ENCODE measurements around the gene SLC38A3.
"Not testable (repeated sequence)": the region's sequence is repeated elsewhere in the genome, so short reads cannot be mapped to it uniquely, and the experiment has no call there.

SLC38A3 gene

DNA sequence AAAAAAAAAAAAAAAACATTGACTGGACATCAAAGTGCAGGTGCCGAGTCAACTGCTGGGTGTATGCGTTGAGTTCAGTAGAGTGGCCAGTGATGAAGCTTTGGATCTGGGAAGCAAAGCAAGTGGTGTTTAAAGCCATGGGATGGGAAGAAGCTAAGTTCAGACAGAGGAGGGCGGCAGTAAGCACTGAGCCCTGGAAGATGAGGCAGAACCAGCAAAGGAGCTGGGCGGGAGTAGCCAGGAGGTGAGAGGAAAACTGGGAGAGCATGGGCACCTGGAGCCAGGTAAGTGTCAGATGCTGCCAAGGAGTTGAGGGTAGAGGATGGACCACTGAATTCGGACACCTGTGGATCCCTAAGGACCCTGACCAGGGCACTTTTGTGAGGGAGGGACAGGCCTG lies 19.6 kb downstream of the SLC38A3 start:
- H3K9ac ChIP-seq (ENCODE audit: low read length) = no peak overlapping the region
- no peak for TF ChIP-seq EZH2phosphoT487 (IDR thresholded peaks at IDR 0.05; ENCODE audit: low read depth)
- TF ChIP-seq, protein P1, sequence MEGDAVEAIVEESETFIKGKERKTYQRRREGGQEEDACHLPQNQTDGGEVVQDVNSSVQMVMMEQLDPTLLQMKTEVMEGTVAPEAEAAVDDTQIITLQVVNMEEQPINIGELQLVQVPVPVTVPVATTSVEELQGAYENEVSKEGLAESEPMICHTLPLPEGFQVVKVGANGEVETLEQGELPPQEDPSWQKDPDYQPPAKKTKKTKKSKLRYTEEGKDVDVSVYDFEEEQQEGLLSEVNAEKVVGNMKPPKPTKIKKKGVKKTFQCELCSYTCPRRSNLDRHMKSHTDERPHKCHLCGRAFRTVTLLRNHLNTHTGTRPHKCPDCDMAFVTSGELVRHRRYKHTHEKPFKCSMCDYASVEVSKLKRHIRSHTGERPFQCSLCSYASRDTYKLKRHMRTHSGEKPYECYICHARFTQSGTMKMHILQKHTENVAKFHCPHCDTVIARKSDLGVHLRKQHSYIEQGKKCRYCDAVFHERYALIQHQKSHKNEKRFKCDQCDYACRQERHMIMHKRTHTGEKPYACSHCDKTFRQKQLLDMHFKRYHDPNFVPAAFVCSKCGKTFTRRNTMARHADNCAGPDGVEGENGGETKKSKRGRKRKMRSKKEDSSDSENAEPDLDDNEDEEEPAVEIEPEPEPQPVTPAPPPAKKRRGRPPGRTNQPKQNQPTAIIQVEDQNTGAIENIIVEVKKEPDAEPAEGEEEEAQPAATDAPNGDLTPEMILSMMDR (IDR thresholded peaks at IDR 0.05; ENCODE audit: low read depth, low read length) = no peak

DNA sequence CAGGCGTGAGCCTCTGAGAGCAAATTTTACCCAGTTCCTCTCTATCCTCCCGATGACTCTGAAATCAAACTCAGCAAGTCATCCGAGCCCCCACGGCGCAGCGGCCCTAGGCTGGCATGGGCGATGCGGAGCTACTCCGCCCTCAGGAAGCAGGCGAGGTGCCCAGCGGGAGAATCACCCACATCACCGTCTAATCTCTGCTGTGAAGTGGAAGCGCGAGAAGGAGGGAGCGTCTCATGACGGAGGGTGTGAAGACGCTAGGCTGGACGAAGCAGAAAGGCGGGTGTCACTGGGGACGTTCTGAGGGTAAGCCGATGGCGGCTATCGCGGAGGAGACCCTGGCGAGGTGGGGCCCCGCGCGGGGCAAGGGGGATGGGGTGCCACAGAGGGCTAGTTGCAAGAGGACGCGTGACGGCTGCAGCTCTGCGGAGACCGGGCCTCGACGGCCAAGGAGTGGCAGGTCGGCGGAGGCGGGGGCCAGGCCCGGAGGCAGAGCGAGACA lies 21.9 kb downstream of the SLC38A3 start:
- Histone ChIP-seq H3K79me2 (ENCODE audit: low read length) (peaks cover 11% of the 10 kb centered on the region; the same call in 1 of the 2 replicates), H3K27me3 (ENCODE audit: low read depth, low read length) (peaks cover 3% of the 10 kb centered on the region; the same call in 1 of the 2 replicates), H3K36me3 (replicated peaks; ENCODE audit: low read depth, low read length) (no peaks in the 10 kb centered on the region), H3K27ac (ENCODE audit: low read length) (peak overlapping the region; percentile 79), H2AFZ (ENCODE audit: low read depth, low read length) (peak overlapping the region; percentile 69), H3K4me2 (ENCODE audit: low read length) (peak overlapping the region; percentile 91), H3K4me3 (ENCODE audit: low read length) (peak overlapping the region; percentile 83), H4K20me1 (ENCODE audit: insufficient read depth, low read length) (no peaks in the 10 kb centered on the region), H3K4me1 (ENCODE audit: low read length) (peaks cover 22% of the 10 kb centered on the region), H3K9ac (ENCODE audit: low read length) (peak overlapping the region; percentile 85), H3K9me3 (ENCODE audit: insufficient read depth, low read length) (no peaks in the 10 kb centered on the region)
- TF ChIP-seq, protein P1 (IDR thresholded peaks at IDR 0.05; ENCODE audit: low read depth, low read length) = no peak
- TF ChIP-seq EZH2phosphoT487 (IDR thresholded peaks at IDR 0.05; ENCODE audit: low read depth) = no peak

More for the DNA sequence above, 19.6 kb downstream of the SLC38A3 start:
- Histone ChIP-seq H3K36me3 (replicated peaks; ENCODE audit: low read depth, low read length) (no peaks in the 10 kb centered on the region), H3K4me3 (ENCODE audit: low read length) (no peak overlapping the region), H4K20me1 (ENCODE audit: insufficient read depth, low read length) (no peaks in the 10 kb centered on the region), H3K4me2 (ENCODE audit: low read length) (no peak overlapping the region), H3K27me3 (ENCODE audit: low read depth, low read length) (peaks cover 3% of the 10 kb centered on the region; the same call in 1 of the 2 replicates), H3K9me3 (ENCODE audit: insufficient read depth, low read length) (no peaks in the 10 kb centered on the region), H3K27ac (ENCODE audit: low read length) (no peak overlapping the region), H3K79me2 (ENCODE audit: low read length) (peaks cover 9% of the 10 kb centered on the region; the same call in 1 of the 2 replicates), H3K4me1 (ENCODE audit: low read length) (peaks cover 18% of the 10 kb centered on the region), H2AFZ (ENCODE audit: low read depth, low read length) (no peak overlapping the region)

DNA sequence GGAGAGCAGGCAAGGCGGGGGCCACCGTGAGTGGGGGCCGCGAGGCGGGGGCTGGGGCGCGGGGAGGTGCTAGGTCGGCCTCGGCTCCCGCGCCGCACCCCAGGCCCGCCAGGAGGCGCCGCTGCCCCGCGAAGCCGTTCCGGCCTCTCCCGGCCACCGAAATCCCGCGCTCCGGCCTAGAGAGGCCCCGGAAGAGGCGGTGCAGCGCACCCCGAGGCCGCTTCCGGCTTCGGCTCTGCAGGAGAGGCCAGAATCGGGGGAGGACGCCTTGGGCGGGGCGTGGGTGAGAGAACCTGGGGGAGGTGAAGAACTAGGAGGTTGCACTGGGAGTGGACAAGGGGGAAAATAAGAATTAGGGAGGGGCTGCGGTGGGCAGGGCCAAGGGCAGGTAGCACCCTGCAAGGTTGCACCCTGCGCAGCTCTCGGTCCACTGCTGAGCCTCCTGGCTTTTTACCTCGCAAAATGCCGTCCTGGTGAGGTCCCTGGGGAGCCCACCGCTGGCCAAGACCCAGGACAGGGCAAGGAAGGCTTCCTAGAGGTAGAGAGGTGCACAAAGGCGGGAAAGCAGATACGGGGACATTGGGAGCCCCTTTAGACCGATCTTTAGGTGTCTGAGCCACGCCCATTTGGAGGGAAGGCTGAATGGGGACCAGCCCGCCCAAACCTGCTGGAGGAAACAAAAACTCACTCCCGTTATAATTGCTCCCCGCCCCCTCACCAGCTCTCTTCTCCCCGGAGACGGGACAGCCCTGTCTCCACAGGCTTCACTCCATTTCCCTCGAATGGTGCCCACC lies 22.5 kb downstream of the SLC38A3 start:
- Histone ChIP-seq H4K20me1 (ENCODE audit: insufficient read depth, low read length) (no peaks in the 10 kb centered on the region), H3K4me3 (ENCODE audit: low read length) (peak overlapping the region; percentile 83), H3K9ac (ENCODE audit: low read length) (peak overlapping the region; percentile 86), H3K36me3 (replicated peaks; ENCODE audit: low read depth, low read length) (no peaks in the 10 kb centered on the region), H2AFZ (ENCODE audit: low read depth, low read length) (peak overlapping the region; percentile 69; the same call in 1 of the 2 replicates), H3K27me3 (ENCODE audit: low read depth, low read length) (peaks cover 3% of the 10 kb centered on the region; the same call in 1 of the 2 replicates), H3K4me2 (ENCODE audit: low read length) (peak overlapping the region; percentile 91), H3K27ac (ENCODE audit: low read length) (peak overlapping the region; percentile 79), H3K4me1 (ENCODE audit: low read length) (peaks cover 22% of the 10 kb centered on the region), H3K9me3 (ENCODE audit: insufficient read depth, low read length) (no peaks in the 10 kb centered on the region), H3K79me2 (ENCODE audit: low read length) (peaks cover 11% of the 10 kb centered on the region; the same call in 1 of the 2 replicates)
- TF ChIP-seq EZH2phosphoT487 (IDR thresholded peaks at IDR 0.05; ENCODE audit: low read depth) = no peak
- TF ChIP-seq, protein P1 (IDR thresholded peaks at IDR 0.05; ENCODE audit: low read depth, low read length) = peak; percentile 82

DNA sequence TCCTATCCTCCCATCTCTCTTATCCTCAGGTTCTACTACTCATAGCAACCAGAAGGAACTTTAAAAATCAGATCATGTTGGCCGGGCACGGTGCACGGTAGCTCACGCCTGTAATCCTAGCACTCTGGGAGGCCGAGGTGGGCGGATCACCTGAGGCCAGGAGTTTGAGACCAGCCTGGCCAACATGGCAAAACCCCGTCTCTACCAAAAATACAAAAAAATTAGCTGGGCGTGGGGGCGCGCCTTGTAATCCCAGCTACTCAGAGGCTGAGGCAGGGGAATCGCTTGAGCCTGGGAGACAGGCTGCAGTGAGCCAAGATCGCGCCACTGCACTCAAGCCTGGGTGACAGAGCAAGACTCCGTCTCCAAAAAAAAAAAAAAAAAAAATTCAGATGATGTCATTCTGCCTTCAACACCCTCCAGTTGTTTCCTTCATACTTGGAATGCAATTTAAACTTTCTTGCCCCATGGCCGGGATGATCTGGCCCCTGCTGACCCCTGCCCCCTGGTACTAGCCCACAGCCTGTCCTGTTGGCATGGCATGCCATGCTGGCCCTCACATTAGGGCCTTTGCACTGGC lies 23.2 kb downstream of the SLC38A3 start:
- peaks cover 11% of the 10 kb centered on the region; the same call in 1 of the 2 replicates for H3K79me2 ChIP-seq (ENCODE audit: low read length)
- peak overlapping the region; percentile 83 for H3K4me3 ChIP-seq (ENCODE audit: low read length)
- H2AFZ ChIP-seq (ENCODE audit: low read depth, low read length); H3K9me3 ChIP-seq (ENCODE audit: insufficient read depth, low read length); H4K20me1 ChIP-seq (ENCODE audit: insufficient read depth, low read length); H3K27me3 ChIP-seq (ENCODE audit: low read depth, low read length); H3K36me3 ChIP-seq (replicated peaks; ENCODE audit: low read depth, low read length): not testable (repeated sequence)
- peaks cover 22% of the 10 kb centered on the region for H3K4me1 ChIP-seq (ENCODE audit: low read length)
- peak overlapping the region; percentile 51; the same call in 1 of the 2 replicates for H3K27ac ChIP-seq (ENCODE audit: low read length)
- H3K4me2 ChIP-seq (ENCODE audit: low read length) = peak overlapping the region; percentile 77
- H3K9ac ChIP-seq (ENCODE audit: low read length) = peak overlapping the region; percentile 86

Measured in OCI-LY3 (cell line).